OCI-LY3 (cell line): Measurements from ENCODE around the gene PILRA.
"Not testable (repeated sequence)": the region's sequence is repeated elsewhere in the genome, so short reads cannot be mapped to it uniquely, and the experiment has no call there.

Experiments
- H2AFZ ChIP-seq: fragments of 200-600, 300-600 bp; shearing (Covaris generic); 2 replicates; pipeline ENCODE4 v1.6.0; 2014; ENCODE audit warnings: antibody characterized with exemption, low read depth, low read length
- H3K27ac ChIP-seq: fragments of 200-600, 300-600 bp; sonication (generic); 2 replicates; pipeline ENCODE4 v1.5.1; 2014; ENCODE audit warnings: mild to moderate bottlenecking, low read length, moderate library complexity, mixed read lengths
- H3K27me3 ChIP-seq: fragments of 200-600, 300-600 bp; sonication (generic); 2 replicates; pipeline ENCODE4 v1.6.1; 2014; ENCODE audit warnings: low read depth, low read length, mixed read lengths
- H3K36me3 ChIP-seq: fragments of 200-600, 300-600 bp; sonication (generic); replicated peaks from 2 replicates; pipeline ENCODE3; 2014; ENCODE audit warnings: low read depth, low read length, mixed read lengths
- H3K4me1 ChIP-seq: fragments of 300-600, 200-600 bp; sonication (generic); 2 replicates; pipeline ENCODE4 v1.6.1; 2014; ENCODE audit warnings: low read length, mixed read lengths
- H3K4me2 ChIP-seq: fragments of 200-600, 300-600 bp; sonication (generic); 2 replicates; pipeline ENCODE4 v1.6.1; 2014; ENCODE audit warnings: low read length, mixed read lengths
- H3K4me3 ChIP-seq: fragments of 300-600, 200-600 bp; sonication (generic); 2 replicates; pipeline ENCODE4 v1.5.1; 2014; ENCODE audit warnings: antibody characterized with exemption, mild to moderate bottlenecking, low read length, moderate library complexity
- H3K79me2 ChIP-seq: fragments of 300-600, 200-600 bp; shearing (Covaris generic); 2 replicates; pipeline ENCODE4 v1.6.1; 2014; ENCODE audit warnings: mild to moderate bottlenecking, low read length, mixed read lengths
- H3K9ac ChIP-seq: fragments of 300-600, 200-600 bp; shearing (Covaris generic); 2 replicates; pipeline ENCODE4 v1.6.0; 2014; ENCODE audit warnings: mild to moderate bottlenecking, low read length, moderate library complexity
- H3K9me3 ChIP-seq: fragments of 200-600, 300-600 bp; shearing (Covaris generic); 2 replicates; pipeline ENCODE4 v1.6.1; 2014; ENCODE audit warnings: low read length, mixed read lengths; ENCODE audit not compliant: insufficient read depth
- H4K20me1 ChIP-seq: fragments of 200-600, 300-600 bp; sonication (generic); 2 replicates; pipeline ENCODE4 v1.6.1; 2016; ENCODE audit warnings: low read length, mixed read lengths; ENCODE audit not compliant: insufficient read depth
- CTCF ChIP-seq: fragments of 200-600, 300-600 bp; sonication (generic); IDR thresholded peaks from 2 replicates; pipeline ENCODE4 v1.5.1; 2014; ENCODE audit warnings: antibody characterized with exemption, low read length, low read depth
- EZH2phosphoT487 ChIP-seq: fragments of 200-600 bp; shearing (Covaris generic); IDR thresholded peaks from 2 replicates; pipeline ENCODE4 v1.6.1; 2018; ENCODE audit warnings: antibody characterized with exemption, mixed run types, low read depth

The PILRA gene

DNA sequence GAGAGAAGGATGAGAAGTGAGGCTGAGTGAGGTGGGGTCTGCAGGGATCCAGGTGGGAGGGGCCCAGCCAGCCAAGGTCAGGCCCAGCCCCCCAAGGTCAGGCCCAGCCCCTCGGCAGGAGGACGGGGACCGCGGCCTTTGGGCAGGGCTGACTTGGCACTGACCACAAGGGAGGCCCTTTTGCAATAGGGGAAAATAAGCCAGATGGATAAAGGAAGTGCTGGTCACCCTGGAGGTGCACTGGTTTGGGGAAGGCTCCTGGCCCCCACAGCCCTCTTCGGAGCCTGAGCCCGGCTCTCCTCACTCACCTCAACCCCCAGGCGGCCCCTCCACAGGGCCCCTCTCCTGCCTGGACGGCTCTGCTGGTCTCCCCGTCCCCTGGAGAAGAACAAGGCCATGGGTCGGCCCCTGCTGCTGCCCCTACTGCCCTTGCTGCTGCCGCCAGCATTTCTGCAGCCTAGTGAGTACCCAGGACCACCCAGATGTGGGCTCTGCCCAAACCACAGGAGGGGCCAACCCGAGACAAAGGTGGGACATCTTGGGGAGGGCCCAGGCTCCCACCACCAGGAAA, at the start of gene PILRA:
TSS of gene PILRA (plus strand) at position 227 of the 571 bp plus-strand sequence. CDS start at position 397, 170 bp downstream.
- H2AFZ ChIP-seq = peak within 1 kb of the TSS; percentile 57; the same call in 1 of the 2 replicates
- no peaks in the 10 kb centered on the region for H3K79me2 ChIP-seq
- peak within 1 kb of the TSS; percentile 15; the same call in 1 of the 2 replicates for H3K27ac ChIP-seq
- H3K4me3 ChIP-seq = peak within 1 kb of the TSS; percentile 81
- peak within 1 kb of the TSS; percentile 85 for H3K9ac ChIP-seq
- TF ChIP-seq CTCF (no peak), EZH2phosphoT487 (no peak)
- H3K4me1 ChIP-seq = peaks cover 64% of the 10 kb centered on the region
- no peaks in the 10 kb centered on the region for H4K20me1 ChIP-seq
- H3K27me3 ChIP-seq = peaks cover 6% of the 10 kb centered on the region; the same call in 1 of the 2 replicates
- no peaks in the 10 kb centered on the region for H3K36me3 ChIP-seq
- peak within 1 kb of the TSS; percentile 98 for H3K4me2 ChIP-seq
- H3K9me3 ChIP-seq = no peaks in the 10 kb centered on the region

- not testable (repeated sequence) for H3K27ac ChIP-seq, H3K4me2 ChIP-seq, H3K4me1 ChIP-seq, H2AFZ ChIP-seq, H3K4me3 ChIP-seq, H3K9ac ChIP-seq, H3K27me3 ChIP-seq, H4K20me1 ChIP-seq, H3K9me3 ChIP-seq, H3K36me3 ChIP-seq, H3K79me2 ChIP-seq
Observed at GRCh38 chr7:100324194-100324593, 49.1 kb upstream of the PILRA start.

- H3K36me3 ChIP-seq, H3K27ac ChIP-seq, H3K9ac ChIP-seq, H4K20me1 ChIP-seq, H3K79me2 ChIP-seq, H3K4me1 ChIP-seq, H2AFZ ChIP-seq, H3K4me2 ChIP-seq, H3K27me3 ChIP-seq, H3K9me3 ChIP-seq, H3K4me3 ChIP-seq: not testable (repeated sequence)
Observed at GRCh38 chr7:100325671-100326070, 47.6 kb upstream of the PILRA start.

- H3K9ac ChIP-seq, H3K9me3 ChIP-seq, H3K36me3 ChIP-seq, H3K79me2 ChIP-seq, H2AFZ ChIP-seq, H3K4me1 ChIP-seq, H3K27ac ChIP-seq, H4K20me1 ChIP-seq, H3K4me3 ChIP-seq, H3K4me2 ChIP-seq, H3K27me3 ChIP-seq: not testable (repeated sequence)
Observed at GRCh38 chr7:100326914-100327313, 46.4 kb upstream of the PILRA start.

DNA sequence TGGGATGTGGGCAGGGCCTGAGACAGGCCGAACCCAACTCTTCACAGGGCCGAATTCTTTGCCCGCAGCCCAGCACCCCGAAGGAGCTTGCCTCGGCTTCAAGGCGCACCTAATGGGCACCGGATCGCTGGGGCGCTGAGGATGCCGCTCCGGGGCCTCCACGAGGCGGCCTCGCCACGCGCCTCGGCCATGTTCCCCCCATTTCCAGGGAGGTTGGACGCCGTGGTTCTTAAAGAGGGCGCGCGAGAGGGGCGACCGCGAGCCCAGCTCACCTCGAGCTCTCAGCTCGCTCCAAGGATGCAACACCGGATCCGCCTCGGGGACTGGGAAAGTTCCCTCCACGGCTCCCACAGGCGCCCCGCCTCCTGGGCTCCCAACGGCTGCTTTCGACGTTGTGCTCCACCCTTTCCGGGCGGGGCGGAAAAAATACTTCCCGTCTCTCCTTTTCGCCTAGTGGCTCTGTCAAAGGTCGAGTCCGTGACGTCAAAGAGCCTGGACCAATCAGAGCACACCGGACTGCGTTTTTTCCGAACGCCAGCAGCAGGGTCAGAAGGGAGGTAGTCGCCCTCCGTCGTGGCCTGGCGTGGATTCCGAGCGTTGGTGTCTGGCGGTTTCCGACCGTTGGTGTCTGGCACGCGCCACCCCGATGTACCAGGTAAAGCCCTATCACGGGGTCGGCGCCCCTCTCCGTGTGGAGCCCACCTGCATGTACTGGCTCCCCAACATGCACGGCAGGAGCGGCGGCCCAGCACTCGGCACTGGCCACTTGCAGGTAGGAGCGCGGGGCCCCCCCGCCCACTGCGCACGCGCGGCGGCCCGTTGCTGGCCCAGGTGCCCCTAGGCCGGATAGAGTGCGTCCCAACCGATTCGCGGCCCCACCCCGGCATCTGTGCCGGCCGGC, 37.5 kb upstream of the PILRA start:
- H3K4me1 ChIP-seq, H3K9me3 ChIP-seq, H4K20me1 ChIP-seq, H3K27me3 ChIP-seq, H2AFZ ChIP-seq, H3K36me3 ChIP-seq: not testable (repeated sequence)
- peaks cover 28% of the 10 kb centered on the region for H3K79me2 ChIP-seq
- H3K4me2 ChIP-seq = peak overlapping the region; percentile 60; the same call in 1 of the 2 replicates
- peak overlapping the region; percentile 73 for H3K9ac ChIP-seq
- peak overlapping the region; percentile 92 for H3K4me3 ChIP-seq
- peak overlapping the region; percentile 79 for H3K27ac ChIP-seq

DNA sequence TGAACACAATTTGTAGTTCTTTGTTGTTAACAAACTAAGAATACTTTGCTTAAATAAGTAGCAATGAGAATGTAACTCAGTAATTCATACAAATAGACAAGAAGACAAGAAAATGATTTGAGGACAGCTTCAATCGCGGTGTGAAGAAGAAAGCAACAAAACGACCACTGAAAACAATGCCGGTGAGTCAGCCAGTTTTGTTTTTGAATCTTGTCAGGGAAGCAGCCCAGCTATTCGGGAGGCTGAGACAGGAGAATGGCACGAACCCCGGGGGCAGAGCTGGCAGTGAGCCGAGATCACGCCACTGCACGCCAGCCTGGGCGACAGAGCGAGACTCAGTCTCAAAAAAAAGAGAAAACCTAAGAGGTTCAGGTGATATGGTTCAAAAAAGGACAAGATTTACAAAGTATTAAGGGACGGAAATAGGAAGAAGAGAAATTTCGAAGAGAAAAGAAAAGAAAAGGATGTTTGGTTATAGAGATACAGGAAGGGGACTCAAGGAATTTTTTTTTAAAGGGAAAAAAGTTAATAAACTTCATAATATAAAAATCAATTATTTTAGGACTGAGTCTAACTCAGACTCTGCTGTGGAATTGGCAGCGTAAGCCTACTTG, 35.1 kb upstream of the PILRA start:
- H3K4me3 ChIP-seq, H3K27ac ChIP-seq, H2AFZ ChIP-seq, H3K4me2 ChIP-seq, H3K27me3 ChIP-seq, H3K36me3 ChIP-seq, H3K9me3 ChIP-seq, H3K4me1 ChIP-seq, H4K20me1 ChIP-seq, H3K9ac ChIP-seq: not testable (repeated sequence)
- H3K79me2 ChIP-seq = peaks cover 47% of the 10 kb centered on the region

- not testable (repeated sequence) for H3K9ac ChIP-seq, H3K9me3 ChIP-seq, H3K27ac ChIP-seq, H3K27me3 ChIP-seq, H2AFZ ChIP-seq, H3K4me2 ChIP-seq, H3K4me3 ChIP-seq, H3K36me3 ChIP-seq, H4K20me1 ChIP-seq
- H3K79me2 ChIP-seq = peaks cover 31% of the 10 kb centered on the region
- peaks cover 17% of the 10 kb centered on the region for H3K4me1 ChIP-seq
Observed at GRCh38 chr7:100341286-100341685, 32.0 kb upstream of the PILRA start.
